ENCODE results near the gene BARHL2.
A peak's percentile ranks its signal among the peaks of the same experiment; 100 is the strongest.

Gene BARHL2

DNA sequence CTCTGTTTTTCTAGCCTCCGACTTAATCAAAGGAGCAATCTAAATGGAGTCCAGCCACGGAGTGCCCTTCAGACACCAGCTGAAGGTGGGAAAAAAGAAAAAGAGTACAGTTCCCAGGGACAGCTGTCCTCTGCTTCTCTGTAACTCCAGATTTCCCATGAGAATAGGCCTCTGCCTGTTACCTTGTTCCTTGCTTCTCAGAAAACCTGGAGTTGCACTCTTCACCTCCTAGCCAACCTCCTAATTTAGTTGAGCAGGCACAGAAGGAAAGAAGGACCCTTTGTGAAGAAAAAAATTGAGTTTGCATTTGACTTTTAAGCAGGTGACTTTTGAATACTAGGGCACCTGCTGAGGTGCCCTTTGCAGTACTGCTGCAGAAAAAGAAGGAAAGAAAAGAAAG, 8.3 kb downstream of the BARHL2 start:
- no peak for DNase-seq

DNA sequence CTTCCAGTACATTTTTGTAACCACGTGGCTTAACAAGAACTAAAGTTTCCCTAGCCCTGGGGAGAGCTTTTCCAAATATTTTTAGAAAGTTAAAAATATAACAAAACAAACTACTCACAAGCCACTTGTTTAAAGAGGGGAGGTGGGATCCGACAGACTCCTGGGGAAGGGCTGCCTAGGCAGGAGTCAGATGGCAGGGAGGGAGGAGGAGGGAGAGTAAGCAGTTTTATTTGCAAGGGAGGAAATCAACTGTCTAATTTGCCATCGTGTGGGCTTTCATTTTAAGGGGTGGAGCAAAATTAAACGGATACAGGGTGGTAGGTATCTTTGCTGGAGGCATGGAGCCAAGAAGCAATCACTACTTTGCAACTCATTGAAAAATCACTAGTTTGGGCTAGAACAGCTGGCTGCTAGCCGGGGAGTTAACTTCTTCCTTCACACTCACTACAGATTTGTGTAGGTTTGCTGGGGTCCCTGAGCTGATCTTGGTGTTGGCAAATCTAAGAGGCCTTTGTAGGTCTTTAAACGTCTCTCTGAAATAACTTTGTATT, 8.8 kb downstream of the BARHL2 start:
- DNase-seq, result no peak

DNA sequence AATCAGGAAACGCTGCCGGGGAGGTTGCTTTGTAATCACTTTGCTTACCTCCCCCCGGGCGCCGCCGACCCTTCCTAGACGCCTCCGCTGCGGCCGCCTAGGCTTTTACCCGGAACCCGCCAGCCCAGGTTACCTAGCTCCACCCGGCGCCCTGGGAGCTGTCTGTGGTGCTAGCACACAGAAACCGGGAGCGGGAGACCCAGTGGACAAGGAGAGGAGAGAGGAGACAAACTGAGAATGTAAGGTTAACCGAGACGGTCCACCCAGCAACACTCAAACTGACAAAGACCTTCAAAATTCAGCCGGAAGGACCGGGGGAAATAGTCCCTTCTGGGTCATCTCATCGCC, 9.8 kb downstream of the BARHL2 start:
- DNase-seq, result no peak

DNA sequence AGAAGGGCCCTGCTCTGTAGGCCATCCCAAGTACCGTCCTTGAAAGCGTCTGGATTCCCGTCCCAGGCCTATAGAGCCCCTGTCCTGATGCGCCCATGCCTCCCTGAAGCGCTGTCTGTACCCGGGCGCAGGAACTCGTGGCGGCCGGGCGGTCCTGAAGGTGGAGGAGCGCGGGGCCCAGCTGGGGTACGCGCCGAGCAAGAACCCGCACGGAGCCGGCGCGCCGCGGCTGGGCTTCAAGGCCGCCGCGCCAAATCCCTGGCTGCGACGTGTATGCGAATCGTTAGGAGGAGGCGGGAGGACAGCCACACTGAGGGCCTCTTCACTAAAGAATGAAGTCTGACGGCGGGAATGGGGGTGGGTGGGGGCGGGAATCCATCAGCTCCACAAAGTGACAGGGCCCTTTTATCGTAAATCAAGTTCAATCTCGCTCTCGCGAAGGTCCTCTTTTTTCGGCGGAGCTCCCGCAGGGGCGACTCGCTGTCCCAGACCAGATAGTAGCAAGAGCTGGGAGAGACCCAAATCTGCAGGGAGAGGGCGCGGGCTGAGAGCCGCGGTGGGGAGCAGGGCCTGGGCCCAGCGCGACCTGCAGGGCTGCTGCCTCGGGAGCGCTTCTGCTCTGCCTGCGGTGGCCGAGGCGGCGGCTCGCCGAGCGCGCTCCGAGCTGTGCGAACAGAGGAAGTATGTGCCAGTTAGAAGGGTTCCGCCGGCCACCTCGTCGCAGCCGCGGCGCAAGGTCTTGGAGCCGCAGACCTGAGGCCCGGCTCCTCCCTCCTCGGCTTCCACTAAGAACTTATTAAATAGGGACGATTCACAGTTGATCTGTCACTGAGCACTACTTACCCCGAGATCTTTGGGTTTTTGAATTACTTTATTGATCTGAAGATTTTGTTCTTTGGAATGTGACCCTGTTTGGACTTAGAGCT, 10.4 kb downstream of the BARHL2 start:
- peak; percentile 91 for DNase-seq

DNA sequence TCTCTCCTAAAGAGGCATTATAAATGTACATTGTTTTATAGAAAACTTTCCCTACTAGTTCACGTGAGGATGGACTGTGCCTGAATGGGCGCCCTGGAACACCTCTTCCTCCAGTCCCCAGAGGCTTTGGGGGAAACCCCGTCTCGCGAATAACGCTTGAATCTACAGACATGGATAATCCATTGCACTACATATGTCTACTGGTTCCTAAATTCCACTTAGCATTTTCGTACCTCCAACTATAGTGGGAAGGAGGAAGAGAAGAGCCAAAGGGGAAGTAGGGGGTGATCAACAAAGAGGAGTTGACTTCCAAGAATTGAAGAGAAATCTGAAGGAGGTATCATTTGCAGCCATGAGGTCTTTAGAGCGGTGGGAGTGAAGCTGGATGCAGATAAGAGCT, 11.1 kb downstream of the BARHL2 start:
- DNase-seq, result no peak

DNA sequence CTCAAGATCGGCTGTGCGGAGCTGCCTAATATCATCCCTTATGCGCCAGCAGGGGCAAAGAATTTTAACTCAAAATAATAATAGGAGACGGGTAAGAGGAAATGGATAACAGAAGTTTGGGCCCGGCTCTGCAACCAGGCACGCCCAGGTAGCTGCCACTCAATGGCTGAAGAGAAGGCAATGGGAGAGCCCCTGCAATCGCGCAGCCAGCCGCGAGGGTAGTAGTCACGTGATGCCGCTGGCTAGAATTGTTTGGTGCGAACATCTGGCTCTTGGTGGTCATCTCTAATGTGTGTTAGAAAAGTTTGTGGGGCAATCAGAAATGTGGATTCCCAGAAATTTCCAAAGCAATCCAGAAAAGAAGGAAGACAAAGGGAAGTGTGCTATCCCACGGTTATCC, 12.3 kb downstream of the BARHL2 start:
- no peak for DNase-seq

DNA sequence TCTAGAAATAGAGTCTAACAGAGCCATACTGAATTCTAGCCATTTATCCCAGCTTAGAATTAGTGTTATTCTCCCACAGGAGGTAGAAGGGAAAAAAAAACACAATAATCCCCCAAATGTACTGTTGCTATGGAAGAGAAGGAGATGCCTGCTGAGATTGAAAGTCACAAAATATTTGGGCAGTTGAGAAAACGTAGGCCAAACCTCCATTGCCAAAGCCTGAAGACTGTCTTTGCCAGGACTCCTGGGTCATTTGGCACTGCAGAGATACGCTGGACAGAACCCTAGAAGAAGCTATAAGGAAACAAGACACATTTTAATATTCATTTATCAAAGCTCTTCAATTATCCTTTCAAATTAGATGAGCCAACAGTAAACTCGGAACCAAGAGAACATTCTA, 22.3 kb downstream of the BARHL2 start:
- no peak for DNase-seq

DNA sequence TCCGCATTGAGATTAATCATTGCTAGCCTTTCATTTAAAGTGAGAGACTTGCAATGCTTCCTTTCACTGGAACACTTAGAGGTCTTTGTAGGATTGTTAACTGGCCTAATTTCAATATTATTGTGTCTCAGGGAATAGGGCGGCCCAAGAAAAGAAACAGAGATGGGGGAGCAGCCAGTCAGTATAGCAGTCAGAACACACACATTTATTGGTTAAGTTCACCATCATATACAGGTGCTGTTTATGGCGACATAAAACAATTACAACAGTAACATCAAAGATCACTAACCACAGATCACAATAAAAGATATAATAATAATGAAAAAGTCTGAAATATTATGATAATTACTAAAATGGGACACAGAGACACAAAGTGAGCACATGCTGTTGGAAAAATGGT, 29.4 kb downstream of the BARHL2 start:
- DNase-seq, result no peak

DNA sequence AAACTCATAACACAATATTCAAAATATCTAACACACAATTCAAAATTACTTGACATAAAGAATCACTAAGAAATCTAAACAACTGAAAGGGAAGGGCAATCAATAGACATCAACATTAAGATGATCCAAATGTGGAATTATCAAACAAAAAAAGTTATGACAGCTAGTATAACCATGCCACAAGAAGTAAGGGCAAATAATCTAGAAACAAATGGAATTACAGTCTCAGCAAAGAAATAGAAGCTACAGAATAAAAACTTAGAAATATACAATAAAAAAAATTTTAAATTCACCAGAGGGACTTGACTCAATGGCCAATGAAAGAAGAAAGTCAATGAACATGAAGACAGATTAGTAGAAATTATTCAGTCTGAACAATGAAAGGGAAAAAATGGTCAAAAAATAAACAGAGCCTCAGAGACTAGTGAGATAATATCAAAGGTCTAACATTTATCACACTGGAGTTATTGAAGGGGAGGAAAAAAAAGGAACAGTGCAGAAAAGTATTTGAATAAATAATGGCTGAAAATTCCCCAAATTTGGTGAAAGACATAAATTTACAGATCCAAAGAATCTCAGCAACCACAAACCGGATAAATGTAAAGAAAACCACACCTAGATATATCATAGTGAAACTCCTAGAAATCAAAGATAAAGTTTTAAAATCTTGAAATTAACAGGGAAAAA, 41.8 kb downstream of the BARHL2 start:
- no peak for DNase-seq

DNA sequence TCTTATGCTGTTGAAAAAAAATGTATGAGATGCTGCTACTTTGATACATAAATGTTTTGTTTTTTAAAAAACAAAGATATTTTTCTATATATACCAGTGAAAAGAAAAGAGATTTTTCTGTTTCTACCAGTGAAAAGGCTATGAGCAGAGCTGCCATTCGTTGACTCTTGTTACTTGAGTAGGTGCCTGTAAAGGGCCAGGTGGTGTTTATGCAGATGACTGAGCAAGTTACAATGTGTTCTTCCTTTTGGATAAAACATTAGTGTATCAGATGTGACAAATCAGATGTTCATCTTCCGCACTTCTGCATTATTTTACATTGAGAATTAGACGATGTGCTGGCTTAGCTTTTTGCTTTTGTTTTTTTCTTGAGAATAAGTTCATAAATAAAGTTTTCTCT, 45.4 kb downstream of the BARHL2 start:
- DNase-seq, result peak; percentile 10

DNA sequence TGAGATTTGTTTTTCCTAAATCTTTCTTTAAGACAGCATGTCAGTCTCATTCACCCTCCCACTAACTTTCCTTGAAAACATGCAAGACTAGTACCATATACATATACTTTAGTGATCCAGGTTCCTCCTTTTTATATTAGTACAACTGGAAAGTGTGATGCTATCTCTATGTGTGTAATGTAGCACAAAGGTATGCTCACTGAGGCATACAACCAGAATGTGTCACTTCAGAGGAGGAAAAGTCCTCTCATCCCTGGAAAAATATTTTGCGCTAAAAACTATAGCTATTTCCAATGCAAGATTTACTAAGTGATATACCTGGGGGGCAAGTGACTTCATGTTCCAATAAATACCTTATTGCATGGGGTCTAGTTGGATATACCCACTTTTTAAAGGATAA, 45.9 kb downstream of the BARHL2 start:
- no peak for DNase-seq

Data from NCI-H510A treated with DMSO at 0.1 percent for 48 hours (cell line).